Measurements from ENCODE around the gene CENPX. TPM values are rescaled to one million over a fixed set of nuclear protein-coding genes. Genes with fewer than 3 reads are reported as not detected.
"Not testable (repeated sequence)": the region's sequence is repeated elsewhere in the genome, so short reads cannot be mapped to it uniquely, and the experiment has no call there.

The CENPX gene
- total RNA-seq, 1 experiment from 2014 or later, result 180 TPM

DNA sequence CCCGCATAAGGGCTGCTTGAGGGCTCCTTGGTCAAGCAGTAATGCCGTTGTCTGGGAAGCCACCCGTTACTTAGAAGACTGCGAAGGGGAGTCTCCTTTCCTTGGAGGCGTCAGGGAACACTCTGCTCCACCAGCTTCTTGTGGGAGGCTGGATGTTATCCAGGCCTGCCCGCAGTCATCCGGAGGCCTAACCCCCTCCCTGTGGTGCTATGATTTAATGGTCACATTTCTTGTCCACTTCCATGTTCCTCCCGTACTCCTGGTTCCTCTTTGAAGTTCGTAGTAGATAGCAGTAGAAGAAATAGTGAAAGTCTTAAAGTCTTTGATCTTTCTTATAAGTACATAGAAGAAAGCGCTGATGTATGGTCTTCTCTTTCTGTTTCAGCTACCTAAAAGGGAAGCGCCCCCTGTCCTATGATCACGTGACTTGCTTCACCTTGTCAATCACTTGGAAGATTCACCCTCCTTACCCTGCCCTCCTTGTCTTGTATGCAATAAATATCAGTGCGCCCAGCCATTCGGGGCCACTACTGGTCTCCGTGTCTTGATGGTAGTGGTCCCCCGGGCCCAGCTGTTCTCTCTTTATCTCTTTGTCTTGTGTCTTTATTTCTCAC is 16.2 kb upstream of the CENPX start:
- Histone ChIP-seq H3K36me3 (peaks cover 22% of the 10 kb centered on the region), H3K4me1 (replicated peaks) (peaks cover 16% of the 10 kb centered on the region)
- H3K27ac ChIP-seq; H3K9me3 ChIP-seq (replicated peaks); H3K4me3 ChIP-seq; DNase-seq (ENCODE audit: low read depth in 1 of 2, low spot score in 2 of 2); H3K27me3 ChIP-seq (replicated peaks): not testable (repeated sequence)

- no peak for DNase-seq (ENCODE audit: low read depth in 1 of 2, low spot score in 2 of 2)
- H3K36me3 ChIP-seq, result peaks cover 22% of the 10 kb centered on the region
- no peak overlapping the region for H3K27ac ChIP-seq
- H3K4me1 ChIP-seq (replicated peaks), result peaks cover 16% of the 10 kb centered on the region
- H3K9me3 ChIP-seq (replicated peaks), result no peaks in the 10 kb centered on the region
- peak overlapping the region; percentile 55 for H3K4me3 ChIP-seq
- no peaks in the 10 kb centered on the region for H3K27me3 ChIP-seq (replicated peaks)
These were observed 15.2 kb upstream of the CENPX start for GRCh38 chr17:82037889-82038195.

- Histone ChIP-seq H3K4me1 (replicated peaks) (peaks cover 16% of the 10 kb centered on the region), H3K36me3 (peaks cover 22% of the 10 kb centered on the region), H3K27ac (peak within 1 kb of the TSS; percentile 59), H3K4me3 (peak within 1 kb of the TSS; percentile 55), H3K9me3 (replicated peaks) (no peaks in the 10 kb centered on the region), H3K27me3 (replicated peaks) (no peaks in the 10 kb centered on the region)
- DNase-seq (ENCODE audit: low read depth in 1 of 2, low spot score in 2 of 2), result peak; percentile 99
These were observed 14.6 kb upstream of the CENPX start, which contains the start of gene DCXR for GRCh38 chr17:82037092-82037888. DCXR (minus strand) TSS chr17:82037697; CDS start chr17:82037682, 15 bp downstream.

DNA sequence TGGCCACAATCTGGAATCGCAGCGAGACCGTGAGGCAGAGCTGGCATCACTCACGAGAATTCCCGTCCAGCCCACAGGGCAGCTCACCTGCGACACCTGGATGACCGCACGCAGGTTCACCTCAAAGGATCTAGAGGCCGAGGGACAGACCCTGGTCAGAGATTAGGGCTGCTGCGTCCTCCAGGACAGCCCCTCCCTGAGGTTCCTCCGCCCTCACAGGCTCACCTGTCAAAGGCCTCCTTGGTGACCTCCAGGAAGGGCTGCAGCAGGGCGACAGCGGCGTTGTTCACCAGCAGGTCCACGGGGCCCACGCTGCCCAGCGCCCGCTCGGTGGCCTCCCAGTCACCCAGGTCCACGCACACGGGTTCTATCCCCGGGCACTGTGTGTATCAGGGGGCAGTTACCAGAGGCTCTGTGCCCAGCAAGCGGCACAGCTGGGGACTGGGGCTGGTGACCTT is 14.0 kb upstream of the CENPX start:
- Histone ChIP-seq H3K27ac (no peak overlapping the region), H3K4me3 (peak overlapping the region; percentile 55), H3K9me3 (replicated peaks) (no peaks in the 10 kb centered on the region), H3K4me1 (replicated peaks) (peaks cover 21% of the 10 kb centered on the region), H3K36me3 (peaks cover 22% of the 10 kb centered on the region), H3K27me3 (replicated peaks) (no peaks in the 10 kb centered on the region)
- DNase-seq (ENCODE audit: low read depth in 1 of 2, low spot score in 2 of 2), result no peak

DNA sequence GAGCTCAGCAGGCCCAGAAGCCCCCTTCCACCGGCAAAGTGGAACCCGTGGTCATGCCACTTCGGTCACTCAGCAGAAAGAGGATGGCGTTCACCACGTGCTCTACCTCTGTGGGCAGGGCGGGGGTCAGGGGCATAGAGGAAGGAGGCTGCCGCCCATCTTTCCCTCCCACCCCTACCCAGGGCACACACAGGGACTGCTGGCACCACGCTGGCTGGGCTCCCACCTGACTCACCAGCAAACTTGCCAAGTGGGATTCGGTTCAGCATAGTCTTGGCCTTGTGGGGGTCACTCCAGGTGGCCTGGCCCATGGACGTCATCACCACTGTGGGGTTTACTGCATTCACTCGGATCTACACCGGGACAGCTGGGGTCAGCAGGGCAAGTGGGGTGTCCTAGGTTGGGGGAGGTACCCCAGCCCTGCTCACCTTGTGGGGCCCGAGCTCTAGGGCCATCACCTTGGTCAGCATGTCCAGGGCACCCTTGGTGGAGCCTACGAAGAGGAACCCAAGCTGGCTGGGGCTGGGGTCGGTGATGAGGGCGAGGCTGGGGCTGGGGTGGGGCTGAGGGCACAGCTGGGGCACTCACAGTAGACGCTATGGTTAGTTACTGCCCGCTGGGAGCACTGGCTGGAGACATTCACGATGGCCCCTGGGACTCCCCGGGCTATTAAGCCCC is 13.4 kb upstream of the CENPX start:
- Histone ChIP-seq H3K4me3 (peak overlapping the region; percentile 55; the same call in 1 of the 2 replicates), H3K27ac (no peak overlapping the region), H3K27me3 (replicated peaks) (no peaks in the 10 kb centered on the region), H3K36me3 (peaks cover 24% of the 10 kb centered on the region), H3K9me3 (replicated peaks) (no peaks in the 10 kb centered on the region), H3K4me1 (replicated peaks) (peaks cover 24% of the 10 kb centered on the region)
- no peak for DNase-seq (ENCODE audit: low read depth in 1 of 2, low spot score in 2 of 2)

GRCh38 chr17:82035488-82035887 is 12.8 kb upstream of the CENPX start:
- no peaks in the 10 kb centered on the region for H3K9me3 ChIP-seq (replicated peaks)
- peaks cover 27% of the 10 kb centered on the region for H3K36me3 ChIP-seq
- H3K27ac ChIP-seq, result no peak overlapping the region
- peaks cover 30% of the 10 kb centered on the region for H3K4me1 ChIP-seq (replicated peaks)
- H3K27me3 ChIP-seq (replicated peaks), result no peaks in the 10 kb centered on the region
- DNase-seq (ENCODE audit: low read depth in 1 of 2, low spot score in 2 of 2), result no peak
- H3K4me3 ChIP-seq, result no peak overlapping the region

DNA sequence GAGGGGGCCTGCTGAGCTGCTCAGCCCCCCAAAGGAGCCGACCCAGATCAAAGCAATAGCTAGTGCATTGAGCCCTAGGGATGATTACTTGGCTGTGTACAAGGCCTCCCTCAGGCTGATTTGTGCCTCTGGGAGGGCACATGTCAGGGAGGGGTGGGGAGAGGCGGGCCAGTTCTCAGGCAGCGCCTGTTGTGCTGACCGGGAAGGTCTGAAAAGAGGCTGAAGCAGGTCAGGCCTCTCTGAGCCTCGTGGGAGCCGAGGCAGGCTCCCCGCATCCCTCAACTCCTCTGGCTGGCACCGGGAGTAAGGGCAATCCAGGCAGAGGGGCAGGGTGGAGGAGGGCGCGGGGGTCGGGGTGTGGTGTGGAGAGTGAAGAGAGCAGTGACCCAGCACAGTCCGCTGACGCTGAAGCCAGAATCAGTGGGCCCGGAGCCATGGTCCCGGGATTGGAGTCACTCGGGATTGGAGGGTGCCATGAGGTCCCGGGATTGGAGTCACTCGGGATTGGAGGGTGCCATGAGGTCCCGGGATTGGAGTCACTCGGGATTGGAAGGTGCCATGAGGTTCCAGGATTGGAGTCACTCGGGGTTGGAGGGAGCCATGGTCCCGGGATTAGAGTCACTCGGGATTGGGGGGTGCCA is 11.8 kb upstream of the CENPX start:
- H3K27ac ChIP-seq, result no peak overlapping the region
- DNase-seq (ENCODE audit: low read depth in 1 of 2, low spot score in 2 of 2), result no peak
- peaks cover 36% of the 10 kb centered on the region for H3K36me3 ChIP-seq
- no peaks in the 10 kb centered on the region for H3K9me3 ChIP-seq (replicated peaks)
- H3K4me3 ChIP-seq, result no peak overlapping the region
- H3K27me3 ChIP-seq (replicated peaks), result no peaks in the 10 kb centered on the region
- peaks cover 37% of the 10 kb centered on the region for H3K4me1 ChIP-seq (replicated peaks)

GRCh38 chr17:82033359-82034085 is 10.8 kb upstream of the CENPX start:
- Histone ChIP-seq H3K4me1 (replicated peaks) (peaks cover 37% of the 10 kb centered on the region), H3K4me3 (no peak overlapping the region), H3K27me3 (replicated peaks) (no peaks in the 10 kb centered on the region), H3K36me3 (peaks cover 40% of the 10 kb centered on the region), H3K9me3 (replicated peaks) (no peaks in the 10 kb centered on the region), H3K27ac (no peak overlapping the region)
- no peak for DNase-seq (ENCODE audit: low read depth in 1 of 2, low spot score in 2 of 2)

- peaks cover 39% of the 10 kb centered on the region for H3K36me3 ChIP-seq
- H3K27me3 ChIP-seq (replicated peaks), result no peaks in the 10 kb centered on the region
- DNase-seq (ENCODE audit: low read depth in 1 of 2, low spot score in 2 of 2), result no peak
- no peaks in the 10 kb centered on the region for H3K9me3 ChIP-seq (replicated peaks)
- H3K27ac ChIP-seq, result no peak overlapping the region
- peak overlapping the region; percentile 48 for H3K4me3 ChIP-seq
- H3K4me1 ChIP-seq (replicated peaks), result peaks cover 31% of the 10 kb centered on the region
These were observed 9.4 kb upstream of the CENPX start for GRCh38 chr17:82031885-82032627.

DNA sequence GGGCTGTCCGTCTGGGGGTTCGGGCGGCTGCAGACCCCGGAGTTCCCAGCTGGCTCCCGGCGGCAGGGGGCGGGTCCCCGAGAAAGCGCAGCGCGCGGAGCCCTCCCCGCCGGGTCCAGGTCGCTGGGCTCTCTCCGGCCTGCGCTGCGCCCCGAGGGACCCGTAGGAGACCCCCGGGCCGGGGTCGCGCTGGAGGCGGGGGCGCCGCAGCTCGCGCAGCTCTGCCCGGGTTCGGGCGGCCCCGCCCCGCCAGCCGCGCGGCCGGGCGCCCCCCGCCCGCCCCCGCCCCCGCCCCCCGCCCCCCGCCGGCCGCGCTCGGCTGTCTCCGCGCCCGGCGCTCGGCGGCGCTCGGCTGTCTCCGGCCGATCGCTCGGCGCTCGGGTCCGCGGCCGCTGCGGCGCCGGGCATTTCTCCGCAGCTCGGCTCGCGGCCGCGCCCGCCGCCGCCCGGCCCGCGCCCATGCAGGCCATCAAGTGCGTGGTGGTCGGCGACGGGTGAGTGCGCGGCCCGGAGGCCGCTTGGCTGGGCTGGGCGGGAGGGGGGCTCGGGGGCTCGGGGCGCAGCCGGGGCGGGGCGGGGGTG is 8.7 kb upstream of the CENPX start, which contains the start of gene RAC3:
TSS of gene RAC3 (plus strand) at position 376 of the 582 bp plus-strand sequence. CDS start at position 460, 84 bp downstream.
- Histone ChIP-seq H3K27ac (no peak within 1 kb of the TSS), H3K36me3 (peaks cover 33% of the 10 kb centered on the region), H3K4me3 (peak within 1 kb of the TSS; percentile 48), H3K9me3 (replicated peaks) (no peaks in the 10 kb centered on the region), H3K27me3 (replicated peaks) (no peaks in the 10 kb centered on the region), H3K4me1 (replicated peaks) (peaks cover 25% of the 10 kb centered on the region)
- no peak for DNase-seq (ENCODE audit: low read depth in 1 of 2, low spot score in 2 of 2)

GRCh38 chr17:82030470-82031302 is 8.0 kb upstream of the CENPX start:
- no peaks in the 10 kb centered on the region for H3K9me3 ChIP-seq (replicated peaks)
- peak; percentile 83 to 91 for DNase-seq (ENCODE audit: low read depth in 1 of 2, low spot score in 2 of 2)
- peak overlapping the region; percentile 48 for H3K4me3 ChIP-seq
- no peaks in the 10 kb centered on the region for H3K27me3 ChIP-seq (replicated peaks)
- peaks cover 26% of the 10 kb centered on the region for H3K36me3 ChIP-seq
- no peak overlapping the region for H3K27ac ChIP-seq
- peaks cover 21% of the 10 kb centered on the region for H3K4me1 ChIP-seq (replicated peaks)
